GM21447 (cell line): ENCODE measurements around the gene PEX10.

Source experiments
- ATAC-seq: cut with Tn5 transposase; IDR thresholded peaks from one replicate; pipeline ENCODE4 v1.9.1; 2021; ENCODE audit not compliant: unreplicated experiment

Gene PEX10

GRCh38 chr1:2389644-2390043 lies 22.7 kb downstream of the PEX10 start:
- no peak for ATAC-seq

GRCh38 chr1:2388004-2388913 lies 24.1 kb downstream of the PEX10 start:
- ATAC-seq = no peak

GRCh38 chr1:2386636-2387611 lies 25.4 kb downstream of the PEX10 start:
- no peak for ATAC-seq

- ATAC-seq = no peak
Observed at GRCh38 chr1:2385606-2386280, 26.6 kb downstream of the PEX10 start.

GRCh38 chr1:2384941-2385481 lies 27.4 kb downstream of the PEX10 start:
- no peak for ATAC-seq

GRCh38 chr1:2384130-2384860 lies 28.1 kb downstream of the PEX10 start:
- no peak for ATAC-seq

- ATAC-seq = no peak
Observed at GRCh38 chr1:2383576-2383975, 28.8 kb downstream of the PEX10 start.

GRCh38 chr1:2382621-2383361 lies 29.6 kb downstream of the PEX10 start:
- no peak for ATAC-seq

GRCh38 chr1:2381741-2382620 lies 30.4 kb downstream of the PEX10 start:
- no peak for ATAC-seq

GRCh38 chr1:2380816-2381591 lies 31.4 kb downstream of the PEX10 start:
- ATAC-seq = no peak

GRCh38 chr1:2379733-2380404 lies 32.5 kb downstream of the PEX10 start:
- ATAC-seq = no peak

GRCh38 chr1:2378956-2379732 lies 33.2 kb downstream of the PEX10 start:
- ATAC-seq = no peak

GRCh38 chr1:2378441-2378851 lies 33.9 kb downstream of the PEX10 start:
- no peak for ATAC-seq

GRCh38 chr1:2377751-2378440 lies 34.5 kb downstream of the PEX10 start:
- no peak for ATAC-seq

GRCh38 chr1:2376931-2377672 lies 35.3 kb downstream of the PEX10 start:
- no peak for ATAC-seq
